ENCODE measurements around the gene RGL1.

- TF ChIP-seq CTCF (IDR thresholded peaks at IDR 0.05) (no peak), POLR2AphosphoS5 (IDR thresholded peaks at IDR 0.05; ENCODE audit: low read depth, low read length) (no peak)
Measured at GRCh38 chr1:183879966-183880365, 75.0 kb downstream of the RGL1 start.
